SW 1271 (cell line): Measurements from ENCODE around the gene OR8J1.
"Not testable (repeated sequence)": the region's sequence is repeated elsewhere in the genome, so short reads cannot be mapped to it uniquely, and the experiment has no call there.

ENCODE experiments used
- DNase-seq, 2 experiments: peaks; one replicate each; lab custom pipeline; 2025; lab: John Stamatoyannopoulos, UW

OR8J1 gene

DNA sequence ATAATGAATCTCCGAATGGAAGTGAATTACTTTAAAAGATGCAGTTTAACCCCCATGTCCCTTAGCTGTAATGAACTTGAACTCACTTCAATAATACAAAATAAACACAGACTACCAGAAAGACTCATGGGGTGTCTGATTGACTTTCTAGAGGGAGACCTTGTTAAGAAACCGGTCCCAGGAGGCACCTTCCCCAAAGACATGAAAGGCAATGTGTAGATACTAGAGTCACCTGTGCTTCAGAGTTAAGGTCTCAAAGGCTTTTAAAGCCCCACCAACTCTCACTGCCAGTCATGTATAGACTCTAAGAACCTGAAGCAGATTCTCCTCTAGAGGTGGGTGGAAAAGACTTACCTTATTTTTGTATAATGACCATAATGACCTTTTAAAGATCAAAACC is at the start of gene OR8J1:
Gene OR8J1 (plus strand): TSS at position 301 of the 400 bp plus-strand sequence. CDS start 5,956 bp downstream, outside the sequence.
- DNase-seq, result no peak

DNA sequence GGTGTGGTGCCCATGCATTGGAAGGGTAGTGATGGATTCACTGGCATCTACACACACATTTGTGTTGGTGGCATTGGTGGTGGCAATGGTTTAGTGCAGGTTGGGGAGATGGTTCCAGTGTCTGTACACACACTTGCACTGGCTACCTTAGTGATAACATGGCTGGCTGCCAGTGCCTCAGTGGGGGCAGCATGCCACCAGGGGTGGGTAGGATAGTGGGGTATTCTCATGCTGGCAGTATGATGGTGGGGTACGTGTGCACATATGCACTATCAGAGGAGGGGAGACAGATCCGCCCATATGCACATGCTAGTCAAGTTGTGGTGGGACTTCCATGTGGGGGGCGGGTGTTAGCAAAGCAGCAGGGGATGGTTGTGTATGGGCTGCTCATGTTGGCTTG is 46.3 kb upstream of the OR8J1 start:
- no peak for DNase-seq

DNA sequence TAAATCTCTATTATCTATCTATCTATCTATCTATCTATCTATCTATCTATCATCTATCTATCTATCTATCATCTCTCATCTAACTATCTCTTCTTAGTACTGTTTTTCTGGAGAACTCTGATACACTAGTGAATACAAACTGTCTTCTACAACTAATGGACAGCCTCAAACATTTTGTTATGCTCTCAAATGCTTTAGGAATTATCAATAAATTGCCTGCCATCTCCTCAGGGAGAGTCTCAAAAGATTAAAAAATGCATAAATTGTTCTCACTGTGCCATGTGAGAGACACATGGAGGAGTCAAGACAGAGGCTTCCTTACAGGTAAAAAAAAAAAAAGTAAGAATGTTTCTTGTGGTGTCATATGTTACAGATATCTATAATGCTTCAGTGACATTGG is 39.2 kb upstream of the OR8J1 start, which contains the start of gene OR8K3:
Gene OR8K3 (plus strand): TSS at position 301 of the 400 bp plus-strand sequence. CDS start 3,163 bp downstream, outside the sequence.
- DNase-seq, result no peak

GRCh38 chr11:56331861-56332491 is 22.1 kb upstream of the OR8J1 start:
- no peak for DNase-seq

- no peak for DNase-seq
Observed at GRCh38 chr11:56333156-56333555, 20.9 kb upstream of the OR8J1 start.

DNA sequence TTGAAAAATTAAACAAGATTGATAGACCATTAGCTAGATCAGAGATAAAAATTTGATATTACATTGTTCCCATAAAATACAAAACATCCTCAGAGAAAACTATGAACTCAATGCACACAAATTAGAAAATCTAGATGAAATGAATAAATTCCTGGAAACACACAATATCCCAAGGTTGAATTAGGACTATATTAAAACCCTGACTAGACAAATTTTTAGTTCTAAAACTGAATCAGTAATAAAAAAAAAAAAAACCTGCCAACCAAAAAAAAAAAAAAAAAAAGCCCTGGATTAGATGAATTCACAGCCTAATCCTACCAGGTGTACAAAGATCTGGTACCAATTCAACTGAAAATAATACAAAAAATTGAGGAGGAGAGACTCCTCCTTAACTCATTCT is 13.8 kb upstream of the OR8J1 start:
- no peak for DNase-seq

- DNase-seq, result no peak
Observed at GRCh38 chr11:56345739-56346138, 8.4 kb upstream of the OR8J1 start, which contains the start of gene OR8K1. Gene OR8K1, plus strand, starts transcription at chr11:56346039. Its CDS starts 0 bp downstream, at chr11:56346039.

DNA sequence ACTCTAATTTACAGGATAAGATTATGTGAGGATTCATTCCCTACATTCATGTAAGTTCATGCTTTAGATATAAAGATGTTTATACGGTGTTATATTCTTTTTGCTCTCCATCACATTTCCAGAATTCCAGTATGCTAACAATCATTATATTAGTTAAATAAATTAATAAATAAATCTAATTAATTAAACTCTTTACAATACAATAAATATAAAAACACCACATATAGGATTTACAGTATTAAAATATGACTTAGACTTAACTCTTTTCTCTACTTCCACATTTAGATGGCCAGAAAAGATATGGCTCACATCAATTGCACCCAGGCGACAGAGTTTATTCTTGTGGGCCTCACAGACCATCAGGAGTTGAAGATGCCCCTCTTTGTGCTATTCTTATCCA is 21.2 kb downstream of the OR8J1 start, which contains the start of gene OR8U1:
Gene OR8U1 (plus strand): TSS at position 301 of the 400 bp plus-strand sequence. CDS start 0 bp downstream, at position 301.
- no peak for DNase-seq

- no peak for DNase-seq
Observed at GRCh38 chr11:56380120-56380519, 26.0 kb downstream of the OR8J1 start.

DNA sequence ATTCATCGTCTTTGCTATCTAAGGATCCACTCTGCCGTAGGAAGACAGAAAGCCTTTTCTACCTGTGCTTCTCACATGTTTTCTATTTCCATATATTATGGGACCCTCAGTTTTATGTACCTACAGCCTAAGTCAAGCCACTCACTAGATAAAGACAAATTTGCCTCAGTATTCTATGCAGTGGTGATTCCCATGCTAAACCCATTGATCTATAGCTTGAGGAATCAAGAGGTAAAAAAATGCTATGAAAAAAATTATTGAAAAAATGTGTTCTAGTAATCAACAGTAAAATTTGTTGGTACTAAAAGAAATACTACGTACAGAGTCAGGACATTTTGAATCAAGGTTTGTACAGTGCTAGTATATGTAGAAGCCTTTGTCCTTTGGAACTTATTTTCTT is 40.3 kb downstream of the OR8J1 start:
- DNase-seq, result no peak

DNA sequence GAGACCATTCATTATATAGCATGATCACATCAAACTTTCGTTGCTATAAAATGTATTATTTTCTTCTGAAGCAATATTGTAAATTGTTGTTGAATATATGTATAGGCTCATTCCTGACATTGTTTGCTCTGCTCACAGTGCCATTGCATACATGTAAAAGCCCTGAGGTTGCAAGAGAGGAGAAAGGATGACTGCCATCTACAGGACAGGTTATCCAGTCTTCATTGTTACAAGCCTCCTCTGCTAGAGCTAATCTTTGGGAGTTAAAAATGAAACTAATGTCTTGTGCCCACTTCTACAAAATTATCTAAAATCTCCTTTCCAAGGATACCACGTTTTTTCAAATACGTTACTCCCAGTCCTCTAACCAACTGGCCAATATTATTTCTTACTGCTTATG is 42.0 kb downstream of the OR8J1 start:
- no peak for DNase-seq

GRCh38 chr11:56401858-56402461 is 47.9 kb downstream of the OR8J1 start:
- DNase-seq, result not testable (repeated sequence)

DNA sequence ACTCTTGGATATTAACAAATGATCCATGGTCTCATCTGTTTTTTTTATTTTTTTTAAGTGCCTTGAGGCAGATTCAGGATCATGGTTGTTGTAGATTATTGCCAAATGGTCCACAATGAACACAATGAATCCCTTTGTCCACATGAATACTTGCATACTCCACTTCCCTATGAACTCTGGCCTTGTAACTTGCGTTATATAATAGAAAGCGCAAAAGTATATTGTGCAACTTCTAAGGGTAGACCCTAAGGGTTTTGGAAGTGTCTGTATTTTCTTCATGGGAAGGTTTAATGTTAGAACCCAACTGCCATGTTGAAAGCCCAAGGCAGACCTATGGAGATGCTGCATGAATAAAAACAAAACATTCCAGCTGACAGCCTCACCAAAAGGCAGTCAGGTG is 50.3 kb downstream of the OR8J1 start:
- no peak for DNase-seq

DNA sequence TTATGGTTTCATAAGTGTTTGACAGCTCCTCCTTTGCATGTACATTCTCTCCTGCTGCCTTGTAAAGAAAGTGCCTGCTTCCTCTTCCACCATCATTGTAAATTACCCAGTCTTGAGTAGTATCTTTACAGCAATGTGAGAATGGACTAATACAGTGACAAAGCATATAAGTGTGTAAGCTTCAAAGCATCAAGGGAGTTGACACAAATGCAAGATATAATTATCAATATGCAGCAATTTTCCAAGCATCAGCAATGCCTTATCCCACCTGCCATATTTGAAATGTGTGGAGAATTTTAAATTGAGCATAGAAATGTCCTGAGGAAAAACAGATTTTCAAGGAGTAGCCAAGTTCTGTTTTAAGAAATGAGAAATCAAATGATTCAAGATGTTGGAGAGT is 56.7 kb downstream of the OR8J1 start:
- no peak for DNase-seq
